ENCODE measurements around the gene SBNO1.
"Not testable (repeated sequence)": the region's sequence is repeated elsewhere in the genome, so short reads cannot be mapped to it uniquely, and the experiment has no call there.

Gene SBNO1

DNA sequence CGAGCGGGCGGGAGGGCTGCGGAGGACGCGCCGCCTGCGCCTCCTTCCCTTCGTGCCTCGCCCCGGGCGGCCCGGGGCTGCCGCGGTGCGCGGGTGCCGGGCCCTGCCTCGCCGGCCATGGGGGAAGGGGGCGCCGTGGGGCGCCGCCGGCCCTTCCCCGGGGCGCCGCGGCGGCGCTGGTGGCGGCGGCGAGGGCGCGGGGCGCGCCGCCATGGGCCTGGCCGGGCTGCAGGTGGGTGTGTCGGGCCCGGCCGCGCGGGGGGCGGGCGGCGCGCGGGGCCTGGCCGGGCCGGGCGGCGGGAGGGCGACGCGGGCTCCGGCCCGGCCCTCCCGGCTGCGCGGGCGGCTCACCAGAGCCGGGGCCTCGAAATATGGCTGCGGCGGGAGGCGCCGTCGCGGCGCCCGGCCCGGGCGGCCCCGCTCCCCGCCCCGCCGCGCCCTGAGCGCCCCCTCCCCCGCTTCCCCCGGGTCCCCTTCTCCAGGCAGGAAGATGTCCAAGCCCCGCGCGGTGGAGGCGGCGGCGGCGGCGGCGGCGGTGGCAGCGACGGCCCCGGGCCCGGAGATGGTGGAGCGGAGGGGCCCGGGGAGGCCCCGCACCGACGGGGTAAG is 24.4 kb upstream of the SBNO1 start:
- DNase-seq (ENCODE audit: low read depth) = no peak

DNA sequence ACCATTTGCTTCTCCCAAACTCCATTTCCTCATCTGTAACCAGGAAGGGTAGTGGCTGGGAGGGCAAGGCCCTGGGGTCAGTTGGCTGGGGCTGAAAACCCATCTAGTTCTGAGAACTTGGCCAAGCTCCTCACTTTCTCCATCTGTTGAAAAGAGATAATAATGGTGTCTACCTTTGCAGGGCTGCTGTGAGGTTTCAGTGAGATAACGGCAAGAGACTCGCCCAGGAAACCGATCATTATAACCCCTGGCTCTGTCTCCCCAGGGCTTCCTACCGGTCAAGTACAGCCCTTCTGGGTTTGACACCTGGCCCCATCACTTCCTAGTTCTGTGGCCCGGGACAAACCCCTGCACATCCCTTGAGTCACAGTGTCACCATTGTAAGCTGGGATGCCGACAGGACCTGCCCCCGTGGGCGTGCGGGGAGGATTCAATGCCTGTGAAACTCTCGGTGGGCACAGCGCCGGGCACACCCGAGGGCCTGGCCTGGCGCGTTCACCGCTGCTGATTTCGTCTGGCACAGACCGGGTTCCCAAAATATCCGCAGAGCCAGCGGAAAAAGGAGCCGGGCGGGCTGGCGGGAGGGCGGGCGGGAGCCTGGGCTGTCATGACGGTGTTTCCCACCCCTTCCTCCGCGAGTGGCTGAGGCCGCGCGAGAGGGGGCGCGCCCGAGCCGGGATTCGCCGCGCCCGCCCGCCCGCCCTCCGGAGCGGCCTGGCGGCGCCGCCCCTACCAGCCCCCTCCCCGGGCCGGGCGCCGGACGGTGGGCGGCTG is 23.7 kb upstream of the SBNO1 start:
- no peak for DNase-seq (ENCODE audit: low read depth)

DNA sequence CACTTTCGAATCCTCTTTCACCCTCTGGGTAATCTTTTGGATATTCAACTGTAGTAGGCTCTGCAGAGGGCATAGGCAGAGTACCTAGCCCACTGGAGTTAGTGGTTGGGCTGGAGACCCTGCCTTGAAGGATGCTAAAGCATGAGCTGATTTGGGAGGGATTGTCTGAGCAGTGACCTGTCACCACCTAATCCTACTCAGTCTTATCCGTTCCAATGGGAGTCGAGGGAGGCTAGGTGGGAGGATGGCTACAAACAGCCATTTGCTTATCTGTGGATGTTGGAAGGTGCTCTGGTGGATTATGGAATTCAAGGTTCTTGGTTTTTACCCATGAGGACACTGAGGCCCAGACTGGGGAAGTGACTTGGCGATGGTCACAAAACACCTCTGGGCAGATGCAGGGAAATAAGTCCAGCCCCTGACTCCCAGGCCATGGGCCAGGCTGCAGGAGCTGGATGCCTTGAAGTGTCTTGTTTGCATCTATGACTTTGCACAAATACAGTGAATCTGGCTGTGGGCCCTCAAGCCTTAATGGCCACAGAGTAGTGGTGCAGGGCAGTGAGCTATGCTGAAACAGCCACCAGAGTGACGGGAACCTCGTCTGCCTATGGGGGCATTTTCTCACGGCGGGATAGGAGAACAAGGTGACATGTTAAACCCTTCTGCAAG is 23.0 kb upstream of the SBNO1 start:
- DNase-seq (ENCODE audit: low read depth) = no peak

DNA sequence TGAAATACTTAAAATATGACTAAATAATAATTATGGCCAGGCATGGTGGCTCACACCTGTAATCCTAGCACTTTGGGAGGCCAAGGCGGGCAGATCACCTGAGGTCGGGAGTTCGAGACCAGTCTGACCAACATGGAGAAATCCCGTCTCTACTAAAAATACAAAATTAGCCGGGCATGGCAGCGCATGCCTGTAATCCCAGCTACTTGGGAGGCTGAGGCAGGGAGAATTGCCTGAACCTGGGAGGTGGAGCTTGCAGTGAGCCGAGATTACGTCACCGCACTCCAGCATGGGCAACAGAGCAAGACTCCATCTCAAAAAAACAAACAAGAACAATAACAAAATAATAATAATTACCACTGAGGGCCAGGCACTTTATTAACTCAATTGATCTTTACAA is 20.9 kb upstream of the SBNO1 start:
- not testable (repeated sequence) for DNase-seq (ENCODE audit: low read depth)

DNA sequence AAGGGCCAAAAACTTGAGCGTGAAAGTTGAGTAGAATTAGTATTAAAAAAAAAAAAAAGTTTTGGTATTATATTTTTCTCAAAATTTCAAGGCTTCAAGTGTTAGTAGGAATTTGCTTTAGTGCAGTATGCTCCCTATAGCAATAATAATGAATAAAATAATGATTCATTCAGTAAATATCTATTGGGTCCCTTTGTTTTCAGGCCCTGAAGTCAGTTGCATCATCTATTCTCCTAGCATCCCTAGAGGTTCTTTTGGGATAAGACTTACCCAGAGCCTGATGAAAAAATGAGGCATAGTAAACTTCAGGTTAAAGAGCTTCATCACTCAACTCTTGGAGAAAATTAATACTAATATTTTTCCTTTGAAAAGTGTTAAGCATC is 20.3 kb upstream of the SBNO1 start:
- DNase-seq (ENCODE audit: low read depth) = peak; percentile 40

DNA sequence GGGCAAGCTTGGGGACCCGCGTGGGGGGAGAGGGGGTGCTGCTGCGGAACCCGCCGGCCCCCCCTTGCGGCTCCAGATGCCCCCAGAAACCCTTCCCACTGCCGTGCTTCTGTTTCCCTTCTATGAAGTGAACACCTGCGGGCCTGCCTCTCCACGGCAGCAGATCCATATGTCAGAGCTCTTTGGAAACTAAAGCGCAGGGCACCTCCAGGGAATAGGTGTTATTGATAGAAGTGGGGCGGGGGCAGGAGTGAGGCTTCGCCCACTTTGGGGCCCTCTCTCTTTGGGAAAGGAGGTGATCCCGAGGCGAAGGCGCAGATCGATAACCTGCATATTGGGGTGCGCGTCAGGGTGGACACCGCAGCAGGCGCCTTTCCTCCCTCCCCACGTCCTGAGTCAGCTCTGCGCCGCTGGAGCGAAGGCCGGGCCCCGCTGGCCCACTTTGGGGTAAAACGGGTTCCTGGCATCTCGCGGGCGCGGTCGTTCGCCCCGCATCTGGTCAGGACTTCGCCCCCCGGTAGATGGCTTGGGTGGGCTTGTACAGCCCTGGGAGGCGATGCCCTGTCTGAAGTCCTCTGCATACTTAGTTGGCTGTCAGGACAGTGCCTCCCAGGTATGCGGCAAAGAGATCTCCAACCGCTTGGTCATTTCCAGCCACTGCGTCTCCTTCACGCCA is 19.8 kb upstream of the SBNO1 start:
- DNase-seq (ENCODE audit: low read depth) = no peak

DNA sequence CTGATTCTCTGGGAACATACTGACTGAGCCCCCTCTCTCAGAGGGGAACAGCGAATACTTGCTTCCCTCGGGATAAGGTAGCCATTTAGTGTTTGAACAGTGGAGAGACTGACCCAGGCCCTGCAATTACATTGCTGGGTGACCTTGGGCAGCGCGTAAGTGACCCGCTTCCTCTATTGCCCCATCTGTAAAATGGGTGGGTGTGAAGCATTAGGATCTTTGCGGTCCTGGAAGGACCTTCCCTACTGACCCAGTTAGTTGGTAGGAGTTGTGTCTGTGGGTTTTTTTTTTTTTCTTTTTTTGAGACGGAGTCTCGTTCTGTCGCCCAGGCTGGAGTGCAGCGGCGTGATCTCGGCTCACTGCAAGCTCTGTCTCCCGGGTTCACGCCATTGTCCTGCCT is 18.0 kb upstream of the SBNO1 start:
- DNase-seq (ENCODE audit: low read depth) = no peak

DNA sequence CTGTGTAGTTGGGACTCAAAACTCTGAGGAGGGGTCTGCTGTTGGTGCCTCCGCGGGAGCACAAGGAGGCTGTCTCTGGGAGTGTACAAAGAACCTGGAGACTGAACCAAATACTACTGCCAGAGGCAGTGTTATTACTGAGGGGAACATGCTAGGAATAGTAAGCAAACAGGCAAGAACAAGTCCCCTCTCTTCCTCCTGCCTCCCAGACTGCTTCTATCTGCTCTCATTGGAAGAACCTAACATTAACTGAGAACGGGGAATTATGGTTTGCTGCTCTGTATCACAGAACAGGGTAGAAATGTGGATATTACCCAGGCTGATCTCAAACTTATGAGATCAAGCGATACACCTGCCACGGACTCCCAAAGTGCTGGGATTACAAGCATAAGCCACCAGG is 14.7 kb upstream of the SBNO1 start:
- DNase-seq (ENCODE audit: low read depth) = no peak

DNA sequence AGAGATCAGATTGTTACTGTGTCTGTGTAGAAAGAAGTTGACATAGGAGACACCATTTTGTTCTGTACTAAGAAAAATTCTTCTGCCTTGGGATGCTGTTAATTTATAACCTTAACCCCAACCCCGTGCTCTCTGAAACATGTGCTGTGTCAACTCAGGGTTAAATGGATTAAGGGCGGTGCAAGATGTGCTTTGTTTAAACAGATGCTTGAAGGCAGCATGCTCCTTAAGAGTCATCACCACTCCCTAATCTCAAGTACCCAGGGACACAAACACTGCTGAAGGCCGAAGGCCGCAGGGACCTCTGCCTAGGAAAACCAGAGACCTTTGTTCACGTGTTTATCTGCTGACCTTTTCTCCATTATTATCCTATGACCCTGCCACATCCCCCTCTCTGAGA is 7.8 kb upstream of the SBNO1 start:
- DNase-seq (ENCODE audit: low read depth) = not testable (repeated sequence)

DNA sequence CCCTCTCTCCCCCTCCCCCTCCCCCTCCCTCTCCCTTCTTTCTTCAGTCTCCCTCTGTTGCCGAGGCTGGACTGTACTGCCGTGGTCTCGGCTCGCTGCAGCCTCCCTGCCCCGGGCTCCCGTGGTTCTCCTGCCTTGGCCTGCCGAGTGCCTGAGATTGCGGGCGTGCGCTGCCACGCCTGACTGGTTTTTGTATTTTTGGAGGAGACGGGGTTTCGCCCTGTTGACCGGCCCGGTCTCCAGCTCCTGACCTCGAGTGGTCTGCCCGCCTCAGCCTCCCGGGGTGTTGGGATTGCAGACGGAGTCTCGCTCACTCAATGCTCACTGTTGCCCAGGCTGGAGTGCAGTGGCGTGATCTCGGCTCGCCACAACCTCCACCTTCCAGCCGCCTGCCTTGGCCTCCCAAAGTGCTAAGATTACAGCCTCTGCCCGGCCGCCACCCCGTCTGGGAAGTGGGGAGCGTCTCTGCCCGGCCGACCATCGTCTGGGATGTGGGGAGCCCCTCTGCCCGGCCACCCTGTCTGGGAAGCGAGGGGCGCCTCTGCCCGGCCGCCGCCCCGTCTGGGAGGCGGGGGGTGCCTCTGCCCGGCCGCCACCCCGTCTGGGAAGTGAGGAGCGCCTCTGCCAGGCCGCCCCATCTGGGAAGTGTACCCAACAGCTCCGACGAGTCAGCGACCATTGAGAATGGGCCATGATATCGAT is 7.2 kb upstream of the SBNO1 start:
- not testable (repeated sequence) for DNase-seq (ENCODE audit: low read depth)

DNA sequence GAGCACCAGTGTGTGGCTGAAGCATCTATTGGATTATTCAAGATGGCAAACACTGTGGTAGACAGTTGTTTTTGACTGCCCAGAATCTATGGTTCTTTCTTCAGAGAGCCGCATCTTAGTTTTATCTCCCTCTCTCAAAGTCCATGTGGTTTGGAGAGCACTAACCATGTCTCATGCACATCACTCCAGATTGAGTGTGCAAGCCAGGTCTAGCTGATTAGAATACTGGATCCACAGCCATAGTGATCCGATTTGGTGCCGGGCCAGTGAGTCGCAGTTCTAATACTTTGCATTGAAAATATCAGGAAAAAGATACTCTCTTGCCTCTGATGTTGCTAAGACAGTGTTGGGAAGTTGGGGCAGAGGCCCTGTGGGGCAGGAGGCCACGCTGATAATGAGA is 4.6 kb upstream of the SBNO1 start:
- DNase-seq (ENCODE audit: low read depth) = no peak

DNA sequence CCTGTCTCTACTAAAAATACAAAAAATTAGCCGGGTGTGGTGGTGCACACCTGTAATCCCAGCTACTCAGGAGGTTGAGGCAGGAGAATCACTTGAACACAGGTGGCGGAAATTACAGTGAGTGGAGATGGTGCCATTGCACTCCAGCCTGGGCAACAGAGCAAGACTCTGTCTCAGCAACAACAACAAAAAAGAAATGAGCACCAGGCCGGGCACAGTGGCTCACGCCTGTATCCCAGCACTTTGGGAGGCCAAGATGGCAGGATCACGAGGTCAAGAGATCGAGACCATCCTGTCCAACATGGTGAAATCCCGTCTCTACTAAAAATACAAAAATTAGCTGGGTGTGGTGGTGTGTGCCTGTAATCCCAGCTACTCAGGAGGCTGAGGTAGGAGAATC is 3.8 kb upstream of the SBNO1 start:
- not testable (repeated sequence) for DNase-seq (ENCODE audit: low read depth)

DNA sequence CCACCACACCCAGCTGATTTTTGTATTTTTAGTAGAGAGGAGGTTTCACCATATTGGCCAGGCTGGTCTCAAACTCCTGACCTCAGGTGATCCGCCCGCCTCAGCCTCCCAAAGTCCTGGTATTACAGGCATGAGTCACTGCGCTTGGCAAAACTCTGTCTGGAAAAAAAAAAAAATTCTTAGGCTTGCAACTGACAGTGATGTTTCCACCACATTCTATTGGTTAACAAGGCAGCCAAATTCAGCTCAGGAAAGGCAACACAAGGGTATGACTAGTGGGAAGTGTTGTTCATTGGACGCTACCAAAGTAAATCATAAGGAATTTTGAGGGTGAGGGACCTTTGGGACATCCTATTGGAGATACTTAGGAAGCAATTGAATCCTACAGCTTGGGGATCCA is 2.9 kb upstream of the SBNO1 start:
- no peak for DNase-seq (ENCODE audit: low read depth)

DNA sequence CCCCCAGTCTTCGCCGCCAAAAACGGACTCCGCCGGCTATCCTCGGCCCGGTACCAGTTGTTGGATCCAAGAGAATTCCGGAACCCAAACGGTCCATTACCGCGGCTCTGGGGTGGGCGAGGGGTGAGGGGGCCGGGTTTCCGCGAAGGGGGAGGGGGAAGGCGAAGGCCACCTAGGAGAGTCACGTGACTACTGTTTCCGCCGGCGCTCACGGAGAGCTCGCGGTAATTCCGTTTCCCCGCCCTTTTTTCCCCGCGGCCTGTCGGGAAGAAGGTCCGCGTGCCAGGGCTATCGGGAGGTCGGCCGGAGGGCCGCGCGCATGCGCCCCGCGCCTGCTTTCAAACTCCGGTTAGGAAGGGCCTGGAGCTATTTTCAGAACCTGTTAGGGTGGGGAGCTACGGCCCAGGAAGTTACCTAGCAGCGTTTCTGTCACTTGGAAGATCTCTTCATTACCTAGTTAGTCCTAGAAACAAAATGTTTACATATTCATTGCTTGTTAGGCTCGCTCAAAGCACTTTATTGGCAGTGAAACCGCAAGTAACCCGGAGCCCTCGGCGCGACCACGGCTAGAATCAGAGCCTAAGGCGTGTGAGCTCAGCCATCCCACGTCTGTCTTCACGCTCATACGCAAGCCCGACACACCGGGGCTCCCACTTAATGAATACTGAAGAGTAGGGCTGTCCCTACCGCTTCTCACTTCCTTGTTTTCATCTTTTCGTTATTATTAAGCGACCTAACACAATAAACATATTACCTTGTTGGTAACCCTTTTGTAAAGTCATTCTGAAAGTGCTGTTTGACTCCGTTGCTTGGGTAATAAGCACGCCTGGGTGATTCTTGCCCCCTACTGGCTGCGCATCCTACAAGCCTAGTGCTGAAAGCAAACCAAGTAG is 624 bp upstream of the SBNO1 start:
- DNase-seq (ENCODE audit: low read depth) = peak; percentile 95

DNA sequence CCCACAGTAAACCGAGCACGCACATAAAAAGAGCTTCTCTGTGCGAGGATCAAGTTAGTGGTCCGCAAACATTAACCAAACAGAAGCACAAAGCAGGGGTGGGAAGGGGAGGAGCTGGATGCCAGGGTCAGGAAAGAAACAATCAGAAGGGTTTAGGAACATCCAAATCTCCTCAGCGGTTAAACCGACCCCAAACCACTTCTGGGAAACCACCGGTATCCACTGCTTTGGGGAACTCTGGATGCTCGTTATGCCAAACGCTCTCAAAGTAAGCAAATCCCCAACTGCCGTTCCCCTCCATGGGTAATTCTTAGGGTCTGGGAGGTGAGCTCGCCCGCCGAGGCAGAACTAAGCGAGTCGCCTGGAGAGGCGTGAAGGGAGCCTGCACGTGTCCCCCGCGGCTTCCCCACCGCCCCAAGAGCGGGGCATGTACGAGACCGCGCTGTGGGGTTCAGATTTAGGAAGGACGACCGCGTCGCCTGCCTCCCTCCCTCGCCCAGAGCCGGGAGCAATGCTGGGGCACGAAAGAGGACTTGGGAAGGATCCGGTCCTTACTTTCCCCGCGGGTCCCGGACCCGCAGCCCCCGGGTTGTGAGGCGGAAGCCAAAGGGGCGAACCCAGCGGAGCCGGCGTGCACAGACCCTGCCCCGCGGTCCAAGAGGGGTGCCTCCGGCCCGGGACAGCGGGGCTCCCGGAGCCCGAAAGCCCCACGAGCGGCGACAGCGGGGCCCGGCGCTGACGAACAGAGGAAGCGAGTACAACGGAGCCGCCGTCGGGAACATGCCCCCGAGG is 711 bp downstream of the SBNO1 start:
- no peak for DNase-seq (ENCODE audit: low read depth)

DNA sequence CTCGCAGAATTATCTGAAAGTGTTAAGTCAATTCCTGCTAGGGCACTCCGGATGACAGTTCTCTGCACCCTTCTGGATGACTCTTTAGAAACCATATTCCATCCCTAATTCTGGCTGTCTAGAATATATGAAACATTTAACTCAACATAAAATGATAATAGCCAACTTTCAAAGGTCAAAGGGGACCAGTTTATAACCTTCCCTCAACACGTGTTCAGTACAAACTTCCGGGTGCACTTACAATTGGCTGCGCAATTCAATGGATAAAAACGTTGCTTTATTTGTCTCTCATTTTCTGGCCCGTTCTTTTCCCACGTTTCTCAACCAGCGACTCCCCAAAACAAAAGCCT is 1.3 kb downstream of the SBNO1 start:
- no peak for DNase-seq (ENCODE audit: low read depth)

DNA sequence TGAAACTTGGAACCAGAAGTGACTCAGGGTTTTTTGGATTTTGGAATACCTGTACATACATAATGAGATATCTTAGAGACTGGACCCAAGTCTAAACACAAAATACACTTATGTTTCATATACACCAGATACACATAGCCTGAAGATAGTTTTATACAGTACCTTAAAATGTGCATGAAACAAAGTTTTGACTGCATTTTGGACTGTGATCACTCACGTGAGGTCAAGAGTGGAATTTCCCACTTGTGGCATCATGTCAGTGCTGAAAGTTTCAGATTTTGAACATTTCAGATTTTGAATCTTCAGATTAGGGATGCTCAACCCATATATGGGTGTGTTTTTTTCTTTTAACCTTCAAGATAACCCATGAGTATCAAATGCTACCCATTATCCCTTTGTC is 6.6 kb downstream of the SBNO1 start:
- no peak for DNase-seq (ENCODE audit: low read depth)

DNA sequence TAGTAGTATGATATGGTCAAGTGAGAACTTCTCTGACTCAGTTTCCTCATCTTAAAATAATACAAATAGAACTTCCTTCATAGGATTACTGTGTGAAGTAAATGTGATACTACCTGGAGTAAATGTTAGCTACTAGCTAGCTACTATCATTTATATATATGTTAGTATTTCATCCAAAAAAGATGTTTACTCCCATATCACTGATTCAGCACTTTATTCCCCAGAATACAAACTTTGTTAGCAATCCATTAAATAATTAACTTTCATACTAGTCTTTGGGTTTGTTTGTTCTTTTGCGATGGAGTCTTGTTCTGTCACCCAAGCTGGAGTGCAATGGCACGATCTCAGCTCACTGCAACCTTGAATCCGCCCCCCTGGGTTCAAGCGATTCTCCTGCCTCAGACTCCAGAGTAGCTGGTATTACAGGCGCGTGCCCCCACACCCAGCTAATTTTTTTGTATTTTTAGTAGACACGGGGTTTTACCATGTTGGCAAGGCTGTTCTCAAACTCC is 8.4 kb downstream of the SBNO1 start:
- no peak for DNase-seq (ENCODE audit: low read depth)

DNA sequence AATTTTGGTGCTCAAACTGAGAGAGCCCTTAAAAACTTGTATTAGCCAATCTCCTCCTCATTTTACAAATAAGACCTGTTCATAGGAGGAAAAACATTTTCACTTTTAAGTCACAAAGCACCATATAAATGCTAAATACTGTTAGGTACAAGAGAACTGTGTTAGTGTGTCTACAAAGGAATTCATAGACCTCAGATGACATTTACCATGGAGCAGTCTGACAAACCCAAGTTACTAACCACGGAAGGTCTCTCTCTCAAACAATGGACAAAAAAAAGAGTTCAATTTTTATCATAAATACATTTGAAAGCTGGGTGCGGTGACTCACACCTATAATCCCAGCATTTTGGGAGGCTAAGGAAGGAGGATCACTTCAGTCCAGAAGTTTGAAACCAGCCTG is 10.0 kb downstream of the SBNO1 start:
- no peak for DNase-seq (ENCODE audit: low read depth)

DNA sequence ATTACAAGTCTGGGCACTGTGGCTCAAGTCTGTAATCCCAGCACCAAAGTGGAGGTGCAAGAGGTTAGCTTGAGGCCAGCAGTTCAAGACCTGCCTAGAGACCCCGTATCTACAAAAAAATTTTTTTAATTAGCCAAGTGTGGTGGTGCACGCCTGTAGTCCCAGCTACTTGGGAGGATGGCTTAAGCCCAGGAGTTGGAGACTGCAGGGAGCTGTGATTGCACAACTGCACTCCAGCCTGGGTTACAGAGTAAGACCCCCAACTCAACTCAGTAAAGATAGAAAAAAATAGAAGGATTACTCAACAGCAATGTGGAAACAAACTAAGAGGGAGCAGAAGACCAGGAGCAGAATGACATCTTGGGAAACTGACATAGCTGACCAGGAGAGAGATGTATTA is 13.3 kb downstream of the SBNO1 start:
- DNase-seq (ENCODE audit: low read depth) = no peak
